ENCODE results near the gene LSM14B.
"Not testable (repeated sequence)": the region's sequence is repeated elsewhere in the genome, so short reads cannot be mapped to it uniquely, and the experiment has no call there.

Gene LSM14B

DNA sequence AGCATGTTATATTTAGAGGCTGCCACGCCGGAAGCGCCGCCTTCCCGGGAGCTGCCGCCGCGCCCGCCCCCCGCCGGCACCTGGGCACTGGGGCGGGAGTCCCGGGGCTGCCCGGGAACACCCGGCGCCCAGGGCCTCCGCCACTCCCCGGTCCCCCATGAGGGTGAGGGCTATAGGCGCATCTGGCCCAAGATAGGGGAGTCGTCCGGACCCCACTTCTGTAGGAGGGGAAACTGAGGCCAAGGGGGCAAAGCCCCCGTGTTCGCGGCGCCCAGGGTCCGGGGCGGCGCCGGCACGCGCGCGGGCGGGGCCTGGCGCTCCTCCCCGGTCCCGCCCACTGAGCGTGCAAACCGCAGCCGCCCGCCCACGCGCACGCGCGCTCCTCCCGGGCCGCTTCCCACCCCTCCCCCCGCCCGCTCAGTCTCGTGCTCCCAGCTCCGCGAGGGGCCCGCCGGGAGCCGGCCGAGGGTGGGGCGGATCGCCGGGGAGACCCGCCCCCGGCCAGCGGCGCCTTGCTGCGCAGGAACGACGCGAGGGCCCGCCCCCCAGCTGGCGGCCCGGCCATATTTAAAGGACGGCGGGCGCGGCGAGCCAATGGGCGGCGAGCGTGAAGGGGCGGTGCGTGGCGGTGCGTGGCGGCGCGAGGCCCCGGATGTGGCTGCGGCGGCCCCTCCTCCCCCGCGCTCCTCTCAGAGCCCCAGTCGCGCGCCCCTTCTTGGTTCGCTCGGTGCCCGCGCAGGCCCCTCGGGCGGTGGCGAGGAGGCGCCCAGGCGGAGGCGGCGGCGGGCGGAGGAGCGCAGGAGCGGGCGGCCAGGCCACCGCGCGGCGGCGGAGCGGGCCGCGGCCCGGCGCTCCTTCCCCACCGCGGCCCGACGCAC, at the start of gene LSM14B:
Gene LSM14B, plus strand, starts transcription at position 700 of the 878 bp plus-strand sequence. CDS start 192 bp downstream, outside the sequence.
- POLR2A ChIA-PET = interaction anchor here (0.8 to 4.7 kb wide), 5 partner anchors 12 to 96 kb away, joined by 3 to 37 read pairs (median 4); partner anchors contain the start of gene TAF4
- TF ChIP-seq, protein P1, sequence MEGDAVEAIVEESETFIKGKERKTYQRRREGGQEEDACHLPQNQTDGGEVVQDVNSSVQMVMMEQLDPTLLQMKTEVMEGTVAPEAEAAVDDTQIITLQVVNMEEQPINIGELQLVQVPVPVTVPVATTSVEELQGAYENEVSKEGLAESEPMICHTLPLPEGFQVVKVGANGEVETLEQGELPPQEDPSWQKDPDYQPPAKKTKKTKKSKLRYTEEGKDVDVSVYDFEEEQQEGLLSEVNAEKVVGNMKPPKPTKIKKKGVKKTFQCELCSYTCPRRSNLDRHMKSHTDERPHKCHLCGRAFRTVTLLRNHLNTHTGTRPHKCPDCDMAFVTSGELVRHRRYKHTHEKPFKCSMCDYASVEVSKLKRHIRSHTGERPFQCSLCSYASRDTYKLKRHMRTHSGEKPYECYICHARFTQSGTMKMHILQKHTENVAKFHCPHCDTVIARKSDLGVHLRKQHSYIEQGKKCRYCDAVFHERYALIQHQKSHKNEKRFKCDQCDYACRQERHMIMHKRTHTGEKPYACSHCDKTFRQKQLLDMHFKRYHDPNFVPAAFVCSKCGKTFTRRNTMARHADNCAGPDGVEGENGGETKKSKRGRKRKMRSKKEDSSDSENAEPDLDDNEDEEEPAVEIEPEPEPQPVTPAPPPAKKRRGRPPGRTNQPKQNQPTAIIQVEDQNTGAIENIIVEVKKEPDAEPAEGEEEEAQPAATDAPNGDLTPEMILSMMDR (IDR thresholded peaks at IDR 0.05; ENCODE audit: insufficient read depth, low read length, missing control alignments) = no peak
- CTCF ChIA-PET = interaction anchor here (1.1 to 2.1 kb wide), 3 partner anchors 12 to 111 kb away, joined by 4 to 11 read pairs (median 4); no protein-coding TSS in a partner anchor
- peak within 1 kb of the TSS; percentile 82 for H3K4me3 ChIP-seq (ENCODE audit: low read depth, low read length)
- DNase-seq (ENCODE audit: low read depth, low spot score) = peak; percentile 55

DNA sequence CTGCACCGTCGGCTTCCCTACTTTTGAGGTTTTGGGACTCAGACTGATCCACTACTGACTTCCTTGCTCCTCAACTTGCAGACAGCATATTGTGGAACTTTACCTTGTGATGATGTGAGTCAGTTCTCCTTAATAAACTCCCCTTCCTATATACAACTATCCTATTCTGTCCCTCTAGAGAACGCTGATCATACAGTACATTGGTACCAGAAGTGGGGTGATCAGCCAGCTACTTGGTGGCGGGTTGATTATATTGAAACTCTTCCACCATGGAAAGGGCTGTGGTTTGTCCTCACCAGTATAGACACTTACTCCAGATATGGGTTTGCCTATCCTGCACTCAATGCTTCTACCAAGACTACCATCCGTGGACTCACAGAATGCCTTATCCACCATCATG, 49.0 kb upstream of the LSM14B start:
- no peak for DNase-seq (ENCODE audit: low read depth, low spot score)
- POLR2A ChIA-PET = no interaction called here
- no peak overlapping the region for H3K4me3 ChIP-seq (ENCODE audit: low read depth, low read length)
- CTCF ChIA-PET = no interaction called here
- TF ChIP-seq, protein P1 (IDR thresholded peaks at IDR 0.05; ENCODE audit: insufficient read depth, low read length, missing control alignments) = no peak

DNA sequence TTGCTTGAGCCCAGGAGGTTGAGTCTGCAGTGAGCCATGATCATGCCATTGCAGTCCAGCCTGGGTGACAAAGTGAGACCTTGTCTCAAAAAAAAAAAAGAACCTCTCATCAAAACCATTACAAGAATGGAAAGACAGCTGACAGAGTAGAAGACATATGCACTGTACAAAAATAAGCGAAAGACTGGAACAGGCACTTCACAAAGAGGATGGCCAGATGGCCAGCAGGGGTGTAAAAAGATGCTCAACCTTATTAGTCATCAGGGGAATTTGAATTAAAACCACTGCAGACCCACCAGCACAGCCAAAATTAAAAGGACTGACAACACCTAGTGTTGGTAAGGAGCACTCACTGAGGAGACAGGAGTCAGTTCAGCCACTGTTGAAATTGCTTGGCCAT, 43.1 kb upstream of the LSM14B start:
- CTCF ChIA-PET = no interaction called here
- no peak for DNase-seq (ENCODE audit: low read depth, low spot score)
- POLR2A ChIA-PET = no interaction called here
- TF ChIP-seq, protein P1 (IDR thresholded peaks at IDR 0.05; ENCODE audit: insufficient read depth, low read length, missing control alignments) = no peak
- no peak overlapping the region for H3K4me3 ChIP-seq (ENCODE audit: low read depth, low read length)

DNA sequence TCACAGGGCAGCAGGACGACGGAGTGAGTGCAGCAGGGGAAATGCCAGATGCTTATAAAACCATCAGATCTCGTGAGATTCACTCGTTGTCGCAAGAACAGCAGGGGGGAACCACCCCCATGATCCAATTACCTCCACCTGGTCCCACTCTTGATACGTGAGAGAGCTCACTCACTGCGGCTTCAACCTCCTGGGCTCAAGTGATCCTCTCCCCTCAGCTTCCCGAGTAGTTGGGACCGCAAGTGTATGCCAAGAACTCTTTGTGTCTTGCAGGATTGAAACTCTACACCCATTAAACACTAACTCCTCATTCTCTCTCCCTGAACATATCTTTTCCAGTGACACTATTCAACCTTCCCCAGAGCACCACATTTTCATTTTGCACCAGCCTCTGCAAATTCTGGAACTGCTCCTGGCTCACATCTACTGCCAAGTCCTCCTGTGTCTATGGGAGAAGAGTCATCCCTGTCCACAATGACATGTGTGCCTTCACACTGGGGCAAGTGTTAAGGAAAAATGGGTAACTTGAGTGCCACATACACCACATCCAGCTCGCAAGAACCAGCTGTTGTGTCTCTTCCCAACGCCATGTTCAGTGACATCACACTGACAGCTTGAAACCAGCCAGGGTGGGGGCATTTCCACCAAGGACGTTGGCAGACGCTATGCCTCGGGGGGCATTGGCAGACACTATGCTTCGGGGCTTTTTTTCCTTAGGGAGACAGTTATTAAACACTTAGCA, 41.9 kb upstream of the LSM14B start:
- DNase-seq (ENCODE audit: low read depth, low spot score) = no peak
- ChIA-PET POLR2A (interaction anchor here (1.4 kb wide), 1 partner anchor 14 kb away, joined by 5 read pairs; no protein-coding TSS in a partner anchor), CTCF (no interaction called here)
- no peak overlapping the region for H3K4me3 ChIP-seq (ENCODE audit: low read depth, low read length)
- TF ChIP-seq, protein P1 (IDR thresholded peaks at IDR 0.05; ENCODE audit: insufficient read depth, low read length, missing control alignments) = no peak

DNA sequence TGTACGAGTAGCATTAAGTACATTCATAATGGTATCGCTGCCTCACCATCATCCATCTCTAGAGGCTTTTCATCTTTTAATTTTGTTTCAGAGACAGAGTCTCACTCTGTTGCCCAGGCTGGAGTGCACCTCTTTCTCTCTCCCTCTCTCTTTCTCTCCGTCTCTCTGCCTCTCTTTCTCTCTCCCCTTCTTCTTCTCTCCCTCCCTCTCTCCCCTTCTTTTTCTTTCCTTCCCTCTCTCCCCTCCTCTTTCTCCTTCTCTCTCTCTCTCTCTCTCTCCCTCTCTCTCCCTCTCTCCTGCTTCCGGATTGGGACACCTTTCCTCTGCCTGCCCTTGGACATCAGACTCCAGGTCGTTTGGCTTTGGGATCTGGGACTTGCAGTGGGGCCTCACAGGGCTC, 39.0 kb upstream of the LSM14B start:
- no peak for DNase-seq (ENCODE audit: low read depth, low spot score)
- H3K4me3 ChIP-seq (ENCODE audit: low read depth, low read length) = no peak overlapping the region
- TF ChIP-seq, protein P1 (IDR thresholded peaks at IDR 0.05; ENCODE audit: insufficient read depth, low read length, missing control alignments) = no peak
- ChIA-PET CTCF (no interaction called here), POLR2A (no interaction called here)

DNA sequence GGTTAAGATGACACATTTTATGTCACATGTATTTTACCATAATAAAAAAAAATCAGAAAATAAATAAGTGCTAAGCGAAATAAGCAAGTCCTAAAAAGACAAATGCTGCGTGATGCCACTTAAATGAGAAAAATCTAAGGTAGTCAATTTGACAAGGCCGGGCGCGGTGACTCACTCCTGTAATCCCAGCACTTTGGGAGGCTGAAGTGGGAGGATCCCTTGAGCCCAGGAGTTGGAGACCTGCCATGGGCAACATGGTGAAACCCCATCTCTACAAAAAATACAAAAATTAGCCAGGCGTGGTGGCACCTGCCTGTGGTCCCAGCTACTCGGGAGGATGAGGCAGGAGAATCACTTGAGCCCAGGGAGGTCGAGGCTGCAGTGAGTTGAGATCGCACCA, 38.1 kb upstream of the LSM14B start:
- H3K4me3 ChIP-seq (ENCODE audit: low read depth, low read length); CTCF ChIA-PET; DNase-seq (ENCODE audit: low read depth, low spot score); POLR2A ChIA-PET: not testable (repeated sequence)
